ENCODE results near the gene MAP1LC3B2.

Gene MAP1LC3B2

DNA sequence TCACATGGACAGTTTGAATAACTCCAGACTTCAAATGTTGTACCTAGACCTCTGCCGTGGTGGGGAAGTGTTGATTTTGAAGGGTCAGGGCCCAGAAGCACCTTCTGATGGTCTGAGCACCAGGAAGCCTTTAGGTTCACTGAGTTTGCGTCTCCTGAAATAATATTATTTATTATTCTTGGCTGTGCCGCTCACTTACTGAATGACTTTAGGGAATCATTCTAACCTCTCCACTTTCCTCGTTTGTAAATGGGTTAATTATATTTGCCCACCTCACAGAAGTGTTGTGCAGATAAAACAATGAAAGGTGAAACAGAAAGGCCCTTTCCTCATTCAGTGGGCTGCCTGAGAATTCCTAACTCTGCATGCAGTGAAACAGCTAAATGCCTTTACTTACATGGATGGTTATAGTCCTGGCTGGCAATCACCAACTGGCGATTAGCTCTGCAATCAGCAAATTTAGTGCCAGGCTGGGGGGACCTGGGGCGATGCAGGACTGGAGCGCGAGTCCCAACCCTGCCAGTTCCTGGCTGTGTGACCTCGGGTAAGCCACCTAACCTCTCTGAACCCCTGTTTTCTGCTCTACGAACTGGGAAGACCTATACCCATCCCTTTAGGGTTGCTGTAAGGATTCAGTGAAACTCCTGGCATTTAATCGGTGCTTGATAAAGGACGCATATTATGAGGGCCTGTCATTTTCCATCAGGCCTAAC lies 57.5 kb downstream of the MAP1LC3B2 start:
- no peak for DNase-seq

- DNase-seq = no peak
Measured at GRCh38 chr12:116619246-116619645, 60.1 kb downstream of the MAP1LC3B2 start.

GRCh38 chr12:116620124-116620491 lies 60.9 kb downstream of the MAP1LC3B2 start:
- no peak for DNase-seq

GRCh38 chr12:116620492-116621191 lies 61.5 kb downstream of the MAP1LC3B2 start:
- no peak for DNase-seq

DNA sequence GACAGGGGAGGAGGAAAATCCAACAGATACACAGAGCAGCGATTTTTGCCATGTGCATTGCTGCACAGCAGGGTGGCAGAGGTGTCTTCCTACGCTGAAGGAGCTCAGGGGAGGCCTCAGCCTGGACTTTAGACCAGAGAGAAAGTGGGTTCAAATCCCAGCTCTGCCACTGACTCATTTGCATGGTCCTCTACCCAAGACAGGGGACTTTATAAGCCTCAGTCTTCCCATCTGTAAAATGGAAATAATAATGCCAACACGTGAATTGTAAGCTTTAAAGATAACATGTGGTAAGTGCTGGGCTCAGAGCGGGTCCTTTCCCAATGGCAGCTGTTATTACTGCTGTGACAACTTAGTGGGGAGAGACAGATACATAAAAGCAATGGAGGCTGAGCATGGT lies 62.0 kb downstream of the MAP1LC3B2 start:
- no peak for DNase-seq

DNA sequence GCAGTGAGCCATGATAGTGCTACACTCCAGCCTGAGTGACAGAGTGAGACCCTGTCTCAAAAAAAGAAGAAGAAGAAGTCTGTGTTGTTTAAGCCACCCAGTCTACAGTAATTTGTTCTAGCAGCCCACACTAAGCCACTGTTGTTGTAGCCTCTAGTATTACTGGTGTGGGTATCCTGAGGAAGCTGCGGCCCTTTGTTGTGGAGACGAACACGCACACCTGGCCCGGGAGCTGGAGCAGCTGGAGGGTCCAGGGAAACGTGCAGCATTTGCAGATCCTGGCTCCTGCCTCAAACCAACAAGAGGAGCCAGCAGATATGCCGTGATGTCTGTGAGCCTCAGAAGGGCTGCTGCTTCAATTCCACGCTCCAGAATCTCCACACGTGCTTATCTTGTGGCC lies 65.3 kb downstream of the MAP1LC3B2 start:
- no peak for DNase-seq

GRCh38 chr12:116626153-116626552 lies 67.0 kb downstream of the MAP1LC3B2 start:
- no peak for DNase-seq
